NCI-H1105 treated with DMSO at 0.1 percent for 48 hours (cell line): ENCODE measurements around the gene IQSEC3.
"Not testable (repeated sequence)": the region's sequence is repeated elsewhere in the genome, so short reads cannot be mapped to it uniquely, and the experiment has no call there.

ENCODE experiments used
- DNase-seq: peaks from one replicate; lab custom pipeline; 2025; lab: John Stamatoyannopoulos, UW

IQSEC3 gene

DNA sequence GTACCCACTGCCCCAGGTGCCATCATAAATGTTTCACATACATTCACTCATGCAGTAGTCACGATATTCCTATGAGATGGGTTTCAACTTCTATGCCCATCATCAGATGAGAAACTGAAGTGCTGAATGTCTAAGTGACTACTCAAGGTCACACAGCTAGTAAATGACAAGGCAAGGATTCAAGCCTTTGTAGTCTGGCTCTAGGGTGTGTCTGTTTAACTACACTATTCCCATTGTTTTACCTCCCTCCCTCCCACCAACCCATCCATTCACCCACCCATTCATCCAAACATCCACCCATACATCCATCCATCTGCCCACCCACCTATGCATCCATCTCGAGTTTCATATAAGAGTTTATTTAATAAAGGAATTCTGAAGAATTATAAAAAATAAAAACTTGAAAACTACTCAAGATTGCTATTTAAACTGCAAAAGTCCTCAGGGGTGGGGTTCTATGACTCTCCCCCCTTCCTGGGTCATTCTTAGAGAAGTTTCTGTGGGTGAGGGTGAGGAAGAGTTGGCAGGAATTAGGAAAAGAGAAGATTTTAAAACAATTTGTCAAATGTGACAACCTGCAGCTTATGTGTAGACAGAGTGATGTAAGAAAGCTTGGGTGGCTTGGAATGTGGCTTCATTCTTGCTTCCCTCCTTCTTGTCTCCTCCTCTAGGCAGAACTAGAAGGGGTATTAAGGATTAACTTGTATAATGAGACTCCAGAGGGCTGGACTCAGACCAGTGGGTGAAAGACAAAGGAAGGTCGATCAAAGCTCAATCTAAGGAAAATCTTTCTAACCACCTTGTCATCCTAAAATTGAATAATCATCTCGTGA, 13.4 kb upstream of the IQSEC3 start:
- not testable (repeated sequence) for DNase-seq

DNA sequence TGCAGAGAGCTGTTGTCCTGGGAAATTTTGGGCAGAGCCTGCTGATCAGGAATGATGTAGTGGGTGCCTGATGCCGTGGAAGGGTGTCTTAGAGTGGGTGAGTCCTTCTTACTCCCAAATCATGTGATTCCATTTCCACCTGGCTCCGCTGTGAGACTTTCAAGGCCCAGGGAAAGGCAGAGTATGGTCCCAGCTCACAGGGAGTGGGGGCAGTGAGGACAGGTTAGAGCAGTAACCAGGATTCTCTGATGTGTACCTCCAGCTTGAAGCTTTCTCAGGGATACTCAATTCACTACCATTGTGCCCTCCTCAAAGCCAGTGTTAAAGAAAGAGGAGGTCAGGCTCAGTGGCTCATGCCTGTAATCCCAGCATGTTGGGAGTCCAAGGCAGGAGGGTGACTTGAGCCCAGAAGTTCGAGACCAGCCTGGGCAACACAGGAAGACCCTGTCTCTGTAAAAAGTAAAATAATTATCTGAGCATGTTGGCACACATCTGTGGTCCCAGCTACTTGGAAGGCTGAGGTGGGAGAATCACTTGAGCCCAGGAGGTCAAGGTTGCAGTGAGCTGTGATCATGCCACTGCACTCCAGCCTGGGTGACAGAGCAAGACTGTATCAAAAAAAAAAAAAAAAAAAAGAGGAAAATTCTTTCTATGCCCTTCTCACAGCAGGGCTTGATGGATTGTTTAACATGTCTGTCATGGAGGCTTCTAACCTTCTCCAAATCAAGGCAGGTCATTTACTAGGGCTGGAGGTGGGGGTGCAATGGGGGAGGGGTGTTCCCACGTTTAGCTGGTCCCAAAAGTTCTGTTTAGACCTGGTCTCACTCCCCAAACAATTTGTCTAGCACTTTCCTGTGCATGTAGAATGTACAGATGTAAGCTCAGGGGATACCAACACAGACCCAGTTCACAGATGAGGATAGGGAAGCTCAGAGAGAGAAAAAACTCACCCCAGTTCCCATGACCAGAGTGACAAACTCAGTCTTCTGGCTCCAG, 12.5 kb upstream of the IQSEC3 start:
- DNase-seq: no peak

DNA sequence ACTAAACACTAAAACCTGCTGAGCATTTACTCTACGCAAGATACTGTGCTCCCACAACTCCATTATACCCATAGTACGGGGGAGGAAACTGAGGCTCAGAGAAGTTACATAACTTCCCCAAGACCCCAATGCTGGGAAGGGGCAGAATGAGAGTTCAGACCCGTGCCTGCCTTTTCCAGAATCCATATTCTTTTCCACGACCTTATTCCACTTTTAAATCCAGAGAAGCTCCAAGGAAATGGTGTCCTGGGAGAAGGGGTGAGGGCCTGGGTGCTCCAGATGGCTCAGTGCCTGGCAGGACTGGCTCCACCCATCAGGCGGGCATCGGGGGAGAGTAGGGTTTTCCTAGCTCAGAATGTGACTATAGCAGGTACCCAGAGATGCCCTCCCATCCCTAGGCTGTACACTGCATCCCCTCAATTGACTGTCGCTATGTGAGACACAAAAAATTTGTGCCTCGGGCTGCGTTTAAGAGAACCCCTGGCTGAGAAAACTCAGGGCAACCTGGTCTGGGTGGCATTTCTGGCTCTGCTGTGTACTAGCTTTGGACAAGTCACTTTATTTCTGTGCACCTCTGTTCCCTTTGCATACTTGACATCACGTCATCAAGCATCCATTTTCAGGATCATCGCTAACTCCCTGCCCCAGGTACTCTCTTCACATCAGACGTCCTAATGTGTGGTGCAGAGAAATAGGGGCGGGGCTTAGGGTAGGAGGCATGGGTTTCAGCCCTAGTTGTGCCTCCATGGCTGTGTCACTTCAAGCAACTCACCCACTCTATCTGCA, 11.6 kb upstream of the IQSEC3 start:
- DNase-seq: no peak

DNA sequence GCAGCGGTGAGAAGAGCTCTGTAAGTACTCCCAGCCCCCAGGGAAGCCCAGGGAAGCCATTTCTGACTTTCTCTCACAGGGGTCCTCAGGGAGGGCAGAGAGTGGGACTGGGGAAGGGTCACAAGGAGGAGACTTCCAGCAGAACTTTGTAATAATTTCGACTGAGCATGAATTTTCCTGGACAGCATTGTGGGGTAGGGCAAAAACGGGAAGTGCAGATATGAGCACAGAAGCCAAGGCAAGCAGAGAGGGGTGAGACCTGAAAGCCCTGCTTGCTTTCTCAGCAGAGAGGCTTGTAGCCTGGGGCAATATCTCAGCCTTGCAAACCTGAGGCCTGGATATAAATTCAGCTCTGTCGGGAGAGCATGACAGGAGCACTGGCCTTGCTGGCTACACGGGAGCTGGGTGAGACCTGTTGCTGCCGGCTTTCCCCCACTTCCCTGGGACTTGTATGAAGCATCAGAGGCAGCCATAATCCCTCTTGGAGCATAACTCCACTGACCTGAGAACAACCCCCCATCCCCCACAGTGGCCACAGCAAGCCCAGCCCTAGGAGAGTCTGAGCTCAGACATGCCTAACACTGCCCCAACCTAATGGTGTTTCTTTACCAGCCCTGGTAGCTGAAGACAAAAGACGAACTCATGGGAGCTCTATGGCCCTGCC, 9.8 kb upstream of the IQSEC3 start:
- DNase-seq: no peak

DNA sequence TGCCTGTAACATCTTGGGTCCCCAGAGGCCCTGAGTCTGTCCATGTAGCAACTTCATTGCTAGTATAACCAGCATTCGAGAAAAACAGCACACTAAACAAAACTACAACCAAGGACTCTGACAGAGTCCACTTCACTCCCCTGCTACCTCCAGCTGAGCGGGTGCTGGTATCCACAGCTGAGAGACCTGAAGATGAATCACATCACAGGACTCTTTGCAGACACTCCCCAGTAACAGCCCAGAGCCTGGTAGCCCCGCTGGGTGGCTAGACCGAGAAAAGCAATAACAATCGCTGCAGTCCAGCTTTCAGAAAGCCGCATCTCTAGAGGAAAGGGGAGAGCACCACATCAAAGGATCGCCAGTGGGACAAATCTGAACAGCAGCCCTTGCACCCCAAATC, 9.0 kb upstream of the IQSEC3 start:
- no peak for DNase-seq

DNA sequence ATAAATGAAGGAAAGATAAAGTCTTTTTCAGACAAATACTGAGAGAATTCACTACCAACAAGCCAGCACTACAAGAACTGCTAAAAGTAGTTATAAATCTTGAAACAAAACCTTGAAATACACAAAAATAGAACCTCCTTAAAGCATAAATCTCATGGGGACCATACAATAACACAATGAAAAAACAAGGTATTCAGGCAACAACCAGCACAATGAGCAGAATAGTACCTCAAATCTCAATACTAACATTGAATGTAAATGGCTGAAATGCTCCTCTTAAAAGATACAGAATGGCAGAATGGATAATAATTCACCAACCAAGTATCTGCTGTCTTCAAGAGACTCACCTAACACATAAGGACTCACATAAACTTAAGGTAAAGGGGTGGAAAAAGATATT, 7.7 kb upstream of the IQSEC3 start:
- DNase-seq: no peak

DNA sequence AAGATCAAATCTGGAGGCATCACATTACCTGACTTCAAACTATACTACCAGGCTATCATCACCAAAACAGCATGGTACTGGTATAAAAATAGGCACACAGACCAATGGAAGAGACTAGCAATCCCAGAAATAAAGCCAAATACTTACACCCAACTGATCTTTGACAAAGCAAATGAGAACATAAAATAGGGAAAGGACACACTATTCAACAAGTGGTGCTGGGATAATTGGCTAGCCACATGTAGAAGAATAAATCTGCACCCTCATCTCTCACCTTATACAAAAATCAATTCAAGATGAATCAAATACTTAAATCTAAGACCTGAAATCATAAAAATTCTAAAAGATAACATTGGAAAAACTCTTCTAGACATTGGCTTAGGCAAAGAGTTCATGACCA, 4.7 kb upstream of the IQSEC3 start:
- DNase-seq: not testable (repeated sequence)

DNA sequence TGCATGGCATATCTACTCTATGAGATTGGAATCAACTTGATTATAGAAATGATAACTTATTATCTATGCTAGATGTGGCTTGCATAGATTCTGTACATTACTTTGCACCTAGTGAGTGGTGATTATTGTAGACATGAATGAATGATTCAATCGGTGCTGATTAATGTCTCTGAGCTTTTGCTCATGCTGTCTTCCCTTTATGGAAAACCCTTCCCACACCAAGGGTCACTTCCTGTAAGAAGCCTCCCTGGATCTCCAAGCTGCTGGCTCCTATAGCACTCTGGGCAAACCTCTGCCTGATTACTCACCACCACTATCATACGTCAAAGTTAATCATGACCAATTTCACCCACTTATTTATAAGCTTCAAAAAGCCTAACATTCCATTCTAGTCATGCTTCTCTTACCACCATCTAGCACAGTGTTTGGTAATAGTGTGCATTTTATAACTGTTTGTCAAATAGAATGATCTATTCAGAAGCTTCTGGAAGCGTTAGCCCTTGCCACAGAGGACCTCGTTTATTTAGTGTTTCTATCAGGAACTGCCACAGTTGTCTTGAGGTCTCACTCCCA, 990 bp upstream of the IQSEC3 start:
- not testable (repeated sequence) for DNase-seq

DNA sequence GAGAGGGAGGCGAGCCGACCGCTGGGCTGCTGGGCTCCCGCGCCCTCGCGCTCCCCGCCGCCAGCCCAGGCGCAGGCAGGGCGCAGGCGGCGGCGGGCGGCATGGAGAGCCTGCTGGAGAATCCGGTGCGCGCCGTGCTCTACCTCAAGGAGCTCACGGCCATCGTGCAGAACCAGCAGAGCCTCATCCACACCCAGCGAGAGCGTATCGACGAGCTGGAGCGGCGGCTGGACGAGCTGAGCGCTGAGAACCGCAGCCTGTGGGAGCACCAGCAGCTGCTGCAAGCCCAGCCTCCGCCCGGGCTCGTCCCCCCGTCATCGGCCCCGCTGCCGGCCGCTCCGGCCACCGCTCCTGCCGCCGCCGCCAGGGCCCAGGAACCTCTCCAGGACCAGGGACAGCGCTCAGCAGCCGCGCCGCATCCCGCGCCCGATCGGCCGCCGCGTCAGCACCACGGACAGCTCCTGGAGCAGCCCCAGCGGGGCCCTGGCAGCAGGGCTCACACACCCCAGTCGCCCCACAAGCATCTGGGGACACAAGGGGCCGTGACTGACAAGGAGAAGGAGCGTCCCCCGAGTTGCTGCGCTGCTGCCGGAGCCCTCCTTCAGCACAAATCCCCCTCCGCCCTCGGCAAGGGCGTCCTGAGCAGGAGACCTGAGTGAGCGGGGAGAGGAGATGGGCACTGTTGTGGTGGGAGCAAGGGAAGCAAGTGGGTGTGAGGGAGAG, 376 bp downstream of the IQSEC3 start:
- DNase-seq: not testable (repeated sequence)

DNA sequence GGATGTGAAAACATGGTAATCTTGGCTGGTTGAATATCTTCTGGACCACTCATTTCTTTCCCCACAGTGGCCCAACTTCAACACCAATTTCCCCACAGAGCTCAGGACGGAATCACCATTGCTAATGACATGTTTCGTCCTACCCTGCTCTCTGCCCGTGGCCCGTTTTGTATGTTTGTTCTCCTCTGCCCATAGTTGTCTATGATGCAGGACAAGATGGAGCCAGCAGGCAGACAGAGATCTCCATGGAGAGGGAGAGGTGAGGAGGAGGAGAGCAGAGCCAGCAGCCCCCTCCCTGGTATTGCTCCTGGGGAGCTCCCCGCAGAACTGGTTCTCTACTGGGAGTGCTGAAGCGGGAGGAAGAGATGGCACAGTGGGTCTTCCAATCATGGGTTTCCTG, 3.1 kb downstream of the IQSEC3 start:
- DNase-seq: not testable (repeated sequence)

DNA sequence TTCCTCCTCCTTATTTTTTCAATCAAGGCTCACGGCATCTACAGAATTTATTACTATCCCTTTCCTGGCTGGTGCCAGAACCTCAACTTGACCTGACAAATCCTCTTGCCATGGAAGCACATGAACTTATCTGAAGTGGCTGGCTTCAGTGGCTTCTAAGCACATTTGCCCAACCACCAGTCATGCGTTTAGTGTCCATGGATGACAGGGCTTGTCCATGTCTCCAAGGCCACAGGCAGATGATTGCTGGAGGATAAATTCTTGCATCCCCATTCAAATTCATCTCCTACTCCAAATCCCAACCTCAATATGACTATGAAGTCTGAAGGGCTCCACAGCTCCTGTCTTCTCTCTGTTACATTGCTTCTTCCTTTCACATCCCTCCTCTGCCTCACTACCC, 4.0 kb downstream of the IQSEC3 start:
- not testable (repeated sequence) for DNase-seq

DNA sequence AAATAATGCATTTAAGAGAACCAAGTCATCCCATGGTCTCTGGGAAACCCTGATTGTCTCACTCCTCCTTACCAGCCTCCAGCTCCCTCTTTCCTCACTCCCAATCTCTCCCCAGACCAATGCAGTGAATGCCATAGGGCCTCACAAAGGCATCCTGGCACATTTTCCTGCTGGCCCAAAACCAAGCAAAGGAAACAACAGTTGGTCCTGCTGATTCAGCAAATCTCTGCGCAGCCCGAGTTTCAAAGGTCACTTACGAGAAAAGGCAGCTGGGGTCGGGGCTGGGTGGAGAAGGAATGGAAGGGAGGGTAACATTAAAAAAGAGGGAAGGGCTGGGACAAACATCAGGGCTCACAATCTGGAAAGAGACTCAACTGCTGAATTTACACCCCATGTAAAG, 5.5 kb downstream of the IQSEC3 start:
- not testable (repeated sequence) for DNase-seq

DNA sequence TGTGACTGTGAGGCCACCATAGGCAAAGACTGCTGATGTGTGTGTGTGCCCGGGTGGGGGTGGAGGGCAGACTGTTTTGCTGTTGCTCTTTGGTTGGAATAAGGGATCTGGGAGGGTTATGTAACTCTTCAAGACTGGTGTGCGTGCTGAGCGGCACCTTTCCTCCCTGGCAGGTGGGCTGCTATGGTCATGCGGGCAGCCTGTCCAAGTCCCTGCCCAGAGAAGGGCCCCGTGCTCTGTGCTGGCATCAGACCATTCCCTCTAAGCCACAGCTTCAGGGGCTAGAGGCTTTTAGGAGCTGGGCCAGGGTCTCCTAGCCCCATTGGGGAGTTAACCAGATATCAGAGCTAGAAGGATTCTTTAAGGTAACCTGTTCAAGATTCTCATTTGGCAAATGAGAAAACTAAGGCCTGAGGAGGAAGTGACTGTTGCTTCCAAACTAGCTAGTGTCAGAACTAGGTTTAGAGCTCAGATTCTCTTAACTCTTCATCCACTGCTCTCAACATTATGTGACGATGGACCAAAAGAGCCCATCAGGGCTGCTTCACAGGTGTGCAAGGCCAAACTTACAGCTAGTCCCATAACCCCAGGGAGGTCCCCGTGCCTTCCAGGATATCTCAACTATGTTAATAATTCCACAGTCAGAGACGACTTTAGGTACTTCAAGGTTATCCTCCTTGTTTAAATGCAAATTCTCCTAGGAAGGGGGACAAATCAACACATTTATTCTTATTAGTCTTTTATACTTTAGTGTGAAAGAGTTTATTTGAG, 8.0 kb downstream of the IQSEC3 start:
- DNase-seq: not testable (repeated sequence)

DNA sequence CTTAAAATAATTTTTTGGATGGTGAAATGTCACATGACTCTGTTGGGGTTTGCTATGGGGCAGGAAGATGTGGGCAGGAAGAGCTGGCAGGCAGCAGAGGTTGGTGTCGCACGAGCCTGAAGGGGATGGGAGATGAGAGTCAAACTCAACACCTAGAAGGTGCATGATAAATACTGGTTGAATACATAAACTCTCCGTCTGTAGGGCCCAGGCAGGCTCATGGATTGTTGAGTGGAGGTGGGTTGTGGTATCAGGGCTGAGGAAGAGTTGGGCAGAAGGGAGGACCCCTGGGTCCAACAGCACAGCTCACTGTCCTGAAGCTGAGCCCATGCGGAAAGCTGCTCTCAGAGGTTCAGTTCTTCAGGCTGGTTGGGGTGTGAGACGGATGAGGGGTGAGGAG, 9.0 kb downstream of the IQSEC3 start:
- not testable (repeated sequence) for DNase-seq

DNA sequence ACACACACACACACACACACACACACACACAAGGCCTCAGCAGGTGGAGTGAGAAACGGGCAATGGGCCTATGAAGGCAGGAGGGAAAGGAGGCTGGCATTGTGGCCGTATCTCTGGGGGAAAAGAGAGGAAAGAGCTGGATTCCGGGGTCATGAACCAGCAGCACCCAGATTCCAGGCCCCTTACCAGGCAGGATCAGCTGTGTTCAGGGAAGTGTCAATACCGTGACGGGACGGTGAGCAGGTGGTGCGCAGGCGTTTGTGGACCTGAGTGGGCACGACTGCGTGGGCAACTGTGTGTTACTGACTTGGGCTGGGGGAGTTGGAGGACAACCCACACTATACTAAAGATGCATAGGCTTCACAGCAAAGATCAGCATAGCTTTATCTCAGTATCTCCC, 9.5 kb downstream of the IQSEC3 start:
- not testable (repeated sequence) for DNase-seq

DNA sequence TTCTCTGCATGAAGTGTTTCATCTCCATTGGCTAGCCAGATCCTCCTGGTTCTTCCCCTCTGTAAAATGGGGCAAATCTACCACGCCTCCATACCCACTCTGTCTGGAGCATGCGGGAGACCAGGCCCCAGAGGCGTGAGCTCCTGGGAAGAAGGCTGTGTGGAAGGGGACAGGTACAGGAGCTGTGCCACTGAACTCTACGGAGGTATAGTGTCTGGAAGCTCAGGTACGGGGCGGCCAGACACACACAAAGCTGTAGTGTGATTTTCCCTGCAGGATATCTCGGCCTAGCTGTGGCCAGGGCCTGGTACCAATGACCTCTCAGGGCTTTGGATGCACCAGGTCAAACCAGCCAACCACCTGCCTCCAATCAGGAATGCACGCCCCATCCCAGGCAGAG, 10.0 kb downstream of the IQSEC3 start:
- DNase-seq: not testable (repeated sequence)

DNA sequence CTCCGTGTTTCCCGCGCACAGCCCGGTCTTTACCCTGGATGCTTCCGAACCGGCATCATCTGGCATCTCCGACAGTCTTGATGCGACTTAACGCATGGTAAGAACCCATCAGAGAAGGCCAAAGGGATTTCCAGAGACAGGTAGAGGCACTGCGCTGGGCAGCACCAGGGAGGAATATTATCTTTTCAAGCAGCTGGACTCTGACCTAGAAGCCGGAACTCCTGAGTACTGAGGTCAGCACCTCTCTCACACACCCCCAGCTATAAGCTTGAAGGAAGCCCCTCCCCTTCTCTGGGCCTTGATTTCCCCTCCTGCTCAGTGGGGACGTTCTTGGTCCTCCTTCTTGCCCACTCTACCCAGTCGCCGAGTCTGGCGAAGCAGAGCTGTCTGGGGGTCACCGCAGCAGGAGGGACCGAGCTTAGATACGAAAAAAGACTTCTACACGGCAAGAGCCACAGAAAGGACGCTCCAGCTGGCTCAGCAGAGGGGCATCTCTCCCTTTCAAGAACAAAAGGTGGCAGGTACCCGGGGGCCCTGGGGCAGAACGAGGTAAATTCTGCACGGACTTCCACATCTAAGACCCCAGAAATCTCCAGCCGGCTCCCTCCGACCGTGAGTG, 10.6 kb downstream of the IQSEC3 start:
- not testable (repeated sequence) for DNase-seq

DNA sequence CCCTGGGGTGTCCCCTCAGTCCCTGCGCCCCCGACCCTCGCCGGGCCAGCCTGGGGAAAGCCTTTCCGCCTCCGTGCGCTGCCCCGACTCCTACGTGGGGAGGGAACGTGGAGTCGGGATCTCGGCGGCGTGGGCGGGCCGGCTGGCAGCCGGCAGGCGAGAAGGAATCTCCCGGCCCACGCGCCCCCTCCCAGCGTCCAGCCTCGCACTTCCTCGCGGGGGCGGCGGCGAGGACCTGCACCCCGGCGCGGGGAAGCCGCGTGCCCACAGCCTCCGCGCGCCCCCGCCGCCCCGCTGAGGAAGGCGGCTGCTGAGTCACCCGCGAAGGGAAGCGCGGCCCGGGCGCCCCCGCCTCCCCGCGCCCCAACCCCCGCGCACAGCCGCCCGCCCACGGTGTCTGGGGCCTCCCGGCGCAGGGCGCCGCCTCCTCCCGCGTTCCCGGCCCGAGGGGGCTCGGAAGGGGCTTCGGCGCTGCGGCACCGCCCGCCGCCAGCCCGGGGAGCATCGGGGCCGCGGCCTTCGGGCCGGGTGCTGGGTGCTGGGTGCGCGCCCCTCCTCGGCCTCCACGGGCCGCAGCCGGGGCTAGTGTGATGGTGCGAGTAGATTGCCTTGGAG, 11.3 kb downstream of the IQSEC3 start:
- DNase-seq: not testable (repeated sequence)

DNA sequence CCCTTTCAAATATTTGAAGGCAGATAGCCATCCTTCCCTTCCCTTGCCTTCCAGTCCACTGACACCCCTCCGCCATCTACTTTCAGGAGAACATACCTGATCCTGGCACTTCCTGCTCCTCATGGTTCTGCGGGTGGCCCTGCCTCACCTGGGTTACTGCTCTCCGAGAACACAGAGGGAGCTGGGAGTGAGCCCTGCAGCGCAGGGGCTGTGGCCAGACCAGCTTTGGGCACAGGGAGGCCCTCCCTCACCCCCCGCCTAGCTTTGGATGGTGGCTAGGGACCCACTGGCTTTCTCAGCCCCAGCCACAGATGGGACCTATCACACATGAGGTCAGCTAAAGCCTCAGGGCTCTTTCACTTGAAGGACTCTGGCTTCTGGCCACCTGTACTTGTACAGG, 12.4 kb downstream of the IQSEC3 start:
- DNase-seq: no peak
